ENCODE data around the gene CCN5.
"Not testable (repeated sequence)": the region's sequence is repeated elsewhere in the genome, so short reads cannot be mapped to it uniquely, and the experiment has no call there.

CCN5 gene, protein sequence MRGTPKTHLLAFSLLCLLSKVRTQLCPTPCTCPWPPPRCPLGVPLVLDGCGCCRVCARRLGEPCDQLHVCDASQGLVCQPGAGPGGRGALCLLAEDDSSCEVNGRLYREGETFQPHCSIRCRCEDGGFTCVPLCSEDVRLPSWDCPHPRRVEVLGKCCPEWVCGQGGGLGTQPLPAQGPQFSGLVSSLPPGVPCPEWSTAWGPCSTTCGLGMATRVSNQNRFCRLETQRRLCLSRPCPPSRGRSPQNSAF

DNA sequence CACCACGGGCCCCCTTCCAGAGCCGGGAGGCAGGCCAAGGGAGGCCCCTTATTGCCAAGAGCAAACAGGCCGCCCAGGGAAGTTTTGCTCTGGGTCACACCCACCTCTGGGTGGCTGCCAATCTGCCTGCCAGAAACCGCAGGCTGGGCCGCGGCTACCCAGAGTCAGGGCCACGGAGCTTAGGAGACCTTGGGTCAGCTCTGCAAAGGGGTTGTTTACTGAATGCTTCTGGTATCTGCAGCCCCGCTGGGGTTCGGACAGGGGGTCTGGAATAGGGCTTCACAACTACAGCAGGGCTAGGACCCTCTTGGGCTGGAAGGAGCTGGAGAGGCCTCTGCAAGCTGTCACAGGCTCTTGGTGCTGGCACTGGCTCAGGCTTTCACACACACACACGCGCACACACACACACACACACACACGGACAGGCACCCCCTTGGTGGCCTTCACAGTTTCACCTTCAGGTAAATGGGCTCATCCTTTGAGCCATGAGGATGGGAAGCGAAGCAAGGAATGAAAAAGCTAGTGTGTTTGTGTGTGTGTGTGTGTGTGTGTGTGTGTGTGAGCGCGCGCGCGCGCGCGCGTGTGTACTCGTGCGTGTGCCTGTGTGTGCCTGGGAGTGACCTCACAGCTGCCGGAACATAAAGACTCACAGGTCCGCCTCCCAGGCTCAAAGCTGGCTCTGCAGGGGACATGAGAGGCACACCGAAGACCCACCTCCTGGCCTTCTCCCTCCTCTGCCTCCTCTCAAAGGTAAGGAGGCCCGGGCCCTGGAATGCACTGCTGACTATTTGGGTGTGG lies at the start of gene CCN5:
TSS of gene CCN5 (plus strand) at position 669 of the 798 bp plus-strand sequence. CDS start at position 691, 22 bp downstream.
- Histone ChIP-seq H3K79me2 (ENCODE audit: insufficient read depth, low read length) (no peaks in the 10 kb centered on the region), H3K36me3 (ENCODE audit: low read length) (no peaks in the 10 kb centered on the region), H3K27ac (ENCODE audit: low read depth, low read length) (no peak within 1 kb of the TSS), H3K27me3 (ENCODE audit: low read length) (no peaks in the 10 kb centered on the region), H2AFZ (ENCODE audit: low read depth, low read length, severe bottlenecking) (no peak within 1 kb of the TSS), H3K4me2 (ENCODE audit: low read depth, low read length, poor library complexity, severe bottlenecking) (no peak within 1 kb of the TSS), H3K9me3 (ENCODE audit: insufficient read depth, low read length) (no peaks in the 10 kb centered on the region), H3K4me3 (ENCODE audit: insufficient read depth, low read length, poor library complexity, severe bottlenecking) (no peak within 1 kb of the TSS), H3K9me2 (replicated peaks; ENCODE audit: insufficient read depth, low read length) (no peaks in the 10 kb centered on the region), H4K20me1 (ENCODE audit: low read depth, low read length) (no peaks in the 10 kb centered on the region), H3F3A (ENCODE audit: insufficient read depth) (no peaks in the 10 kb centered on the region), H3K9ac (ENCODE audit: low read length) (no peak within 1 kb of the TSS)
- TF ChIP-seq, protein P1, sequence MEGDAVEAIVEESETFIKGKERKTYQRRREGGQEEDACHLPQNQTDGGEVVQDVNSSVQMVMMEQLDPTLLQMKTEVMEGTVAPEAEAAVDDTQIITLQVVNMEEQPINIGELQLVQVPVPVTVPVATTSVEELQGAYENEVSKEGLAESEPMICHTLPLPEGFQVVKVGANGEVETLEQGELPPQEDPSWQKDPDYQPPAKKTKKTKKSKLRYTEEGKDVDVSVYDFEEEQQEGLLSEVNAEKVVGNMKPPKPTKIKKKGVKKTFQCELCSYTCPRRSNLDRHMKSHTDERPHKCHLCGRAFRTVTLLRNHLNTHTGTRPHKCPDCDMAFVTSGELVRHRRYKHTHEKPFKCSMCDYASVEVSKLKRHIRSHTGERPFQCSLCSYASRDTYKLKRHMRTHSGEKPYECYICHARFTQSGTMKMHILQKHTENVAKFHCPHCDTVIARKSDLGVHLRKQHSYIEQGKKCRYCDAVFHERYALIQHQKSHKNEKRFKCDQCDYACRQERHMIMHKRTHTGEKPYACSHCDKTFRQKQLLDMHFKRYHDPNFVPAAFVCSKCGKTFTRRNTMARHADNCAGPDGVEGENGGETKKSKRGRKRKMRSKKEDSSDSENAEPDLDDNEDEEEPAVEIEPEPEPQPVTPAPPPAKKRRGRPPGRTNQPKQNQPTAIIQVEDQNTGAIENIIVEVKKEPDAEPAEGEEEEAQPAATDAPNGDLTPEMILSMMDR (IDR thresholded peaks at IDR 0.05; ENCODE audit: insufficient read depth, low read length, poor library complexity, severe bottlenecking) = no peak
- TF ChIP-seq EZH2phosphoT487 (conservative IDR thresholded peaks at IDR 0.05; ENCODE audit: low read length) = no peak

DNA sequence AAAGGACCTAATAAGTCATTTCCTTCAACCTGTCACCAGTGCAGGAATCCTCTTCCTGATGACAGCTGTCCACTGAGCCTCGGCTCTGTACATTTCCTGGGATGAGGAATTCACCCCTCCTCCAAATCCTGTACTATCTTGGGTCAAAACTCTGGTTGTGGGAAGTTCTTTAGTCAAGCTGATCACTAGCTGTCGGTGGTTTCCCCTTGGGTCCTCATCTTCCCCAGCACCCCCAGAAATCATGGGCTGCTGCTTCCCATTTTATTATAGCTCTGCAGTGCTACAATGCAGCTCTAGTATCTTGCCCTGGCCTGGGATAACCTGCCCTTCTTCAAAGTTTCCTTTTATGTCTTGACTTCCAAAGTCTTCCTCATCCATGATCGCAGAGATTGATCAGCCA lies 49.1 kb upstream of the CCN5 start:
- Histone ChIP-seq H3K9me2 (replicated peaks; ENCODE audit: insufficient read depth, low read length) (no peaks in the 10 kb centered on the region), H3K79me2 (ENCODE audit: insufficient read depth, low read length) (no peaks in the 10 kb centered on the region), H3F3A (ENCODE audit: insufficient read depth) (no peaks in the 10 kb centered on the region), H3K27ac (ENCODE audit: low read depth, low read length) (no peak overlapping the region), H3K36me3 (ENCODE audit: low read length) (no peaks in the 10 kb centered on the region), H3K27me3 (ENCODE audit: low read length) (no peaks in the 10 kb centered on the region), H3K4me2 (ENCODE audit: low read depth, low read length, poor library complexity, severe bottlenecking) (no peak overlapping the region), H3K9ac (ENCODE audit: low read length) (no peak overlapping the region), H3K9me3 (ENCODE audit: insufficient read depth, low read length) (no peaks in the 10 kb centered on the region), H2AFZ (ENCODE audit: low read depth, low read length, severe bottlenecking) (no peak overlapping the region), H3K4me3 (ENCODE audit: insufficient read depth, low read length, poor library complexity, severe bottlenecking) (no peak overlapping the region), H4K20me1 (ENCODE audit: low read depth, low read length) (no peaks in the 10 kb centered on the region)
- TF ChIP-seq, protein P1 (IDR thresholded peaks at IDR 0.05; ENCODE audit: insufficient read depth, low read length, poor library complexity, severe bottlenecking) = no peak
- TF ChIP-seq EZH2phosphoT487 (conservative IDR thresholded peaks at IDR 0.05; ENCODE audit: low read length) = no peak

DNA sequence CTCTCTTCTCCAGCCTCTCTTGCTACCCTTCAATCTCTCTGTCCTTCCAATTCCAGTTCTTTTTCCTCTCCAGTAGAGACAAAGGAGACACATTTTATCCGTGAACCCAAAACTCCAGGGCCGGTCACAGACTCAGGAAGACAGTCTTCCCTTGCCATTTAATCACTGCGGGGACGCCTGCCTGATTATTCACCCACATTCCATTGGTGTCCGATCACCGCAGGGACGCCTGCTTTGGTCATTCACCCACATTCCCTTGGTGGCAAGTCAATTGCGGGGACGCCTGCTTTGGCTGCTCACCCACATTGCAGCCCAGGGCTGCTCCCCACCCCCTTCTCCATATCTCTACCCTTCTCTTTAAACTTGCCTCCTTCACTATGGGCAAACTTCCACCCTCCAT lies 44.3 kb upstream of the CCN5 start:
- not testable (repeated sequence) for H3K9me2 ChIP-seq (replicated peaks; ENCODE audit: insufficient read depth, low read length); H3K27ac ChIP-seq (ENCODE audit: low read depth, low read length); H3K27me3 ChIP-seq (ENCODE audit: low read length); H3K4me2 ChIP-seq (ENCODE audit: low read depth, low read length, poor library complexity, severe bottlenecking); H3K36me3 ChIP-seq (ENCODE audit: low read length); H3K79me2 ChIP-seq (ENCODE audit: insufficient read depth, low read length); H2AFZ ChIP-seq (ENCODE audit: low read depth, low read length, severe bottlenecking); H3K9me3 ChIP-seq (ENCODE audit: insufficient read depth, low read length); H4K20me1 ChIP-seq (ENCODE audit: low read depth, low read length); H3K4me3 ChIP-seq (ENCODE audit: insufficient read depth, low read length, poor library complexity, severe bottlenecking); H3F3A ChIP-seq (ENCODE audit: insufficient read depth); H3K9ac ChIP-seq (ENCODE audit: low read length)

DNA sequence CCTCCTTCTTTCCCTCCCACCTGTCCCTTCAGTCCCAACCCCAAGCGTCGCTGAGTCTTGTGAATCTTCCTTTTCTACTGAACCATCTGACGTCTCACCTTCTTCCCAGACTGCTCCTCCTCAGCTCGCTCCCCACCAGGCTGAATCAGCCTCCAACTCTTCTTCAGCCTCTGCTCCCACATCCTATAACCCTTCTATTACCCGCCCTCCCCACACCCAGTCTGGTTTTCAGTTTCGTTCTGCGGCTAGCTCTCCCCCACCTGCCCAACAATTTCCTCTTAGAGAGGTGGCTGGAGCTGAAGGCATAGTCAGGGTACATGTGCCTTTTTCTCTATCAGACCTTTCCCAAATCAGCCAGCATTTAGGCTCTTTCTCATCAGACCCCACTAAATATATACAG lies 43.6 kb upstream of the CCN5 start:
- not testable (repeated sequence) for H3K9me3 ChIP-seq (ENCODE audit: insufficient read depth, low read length); H3K36me3 ChIP-seq (ENCODE audit: low read length); H2AFZ ChIP-seq (ENCODE audit: low read depth, low read length, severe bottlenecking); H3K9ac ChIP-seq (ENCODE audit: low read length); H3K9me2 ChIP-seq (replicated peaks; ENCODE audit: insufficient read depth, low read length); H3F3A ChIP-seq (ENCODE audit: insufficient read depth); H3K27ac ChIP-seq (ENCODE audit: low read depth, low read length); H4K20me1 ChIP-seq (ENCODE audit: low read depth, low read length); H3K4me3 ChIP-seq (ENCODE audit: insufficient read depth, low read length, poor library complexity, severe bottlenecking); H3K4me2 ChIP-seq (ENCODE audit: low read depth, low read length, poor library complexity, severe bottlenecking); H3K27me3 ChIP-seq (ENCODE audit: low read length); H3K79me2 ChIP-seq (ENCODE audit: insufficient read depth, low read length)

DNA sequence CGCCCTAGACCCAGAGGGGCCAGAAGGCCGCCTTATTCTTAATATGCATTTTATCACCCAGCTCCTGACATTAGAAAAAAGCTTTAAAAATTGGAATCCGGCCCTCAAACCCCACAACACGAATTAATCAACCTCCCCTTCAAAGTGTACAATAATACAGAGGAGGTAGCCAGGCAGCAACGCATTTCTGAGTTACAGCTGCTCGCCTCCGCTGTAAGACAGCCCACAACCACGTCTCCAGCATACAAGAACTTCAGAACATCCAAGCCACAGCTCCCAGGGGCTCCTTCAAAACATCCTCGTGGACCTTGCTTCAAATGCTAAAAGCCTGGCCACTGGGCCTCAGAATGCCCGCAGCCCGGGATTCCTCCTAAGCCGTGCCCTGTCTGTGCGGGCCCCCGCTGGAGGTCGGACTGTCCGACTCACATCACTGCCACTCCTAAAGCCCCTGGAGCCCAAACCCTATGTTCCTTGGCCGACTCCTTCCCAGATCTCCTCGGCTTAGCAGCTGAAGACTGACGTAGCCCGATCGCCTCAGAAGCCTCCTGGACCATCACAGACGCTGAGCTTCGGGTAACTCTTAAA lies 42.8 kb upstream of the CCN5 start:
- H3K9me3 ChIP-seq (ENCODE audit: insufficient read depth, low read length); H3F3A ChIP-seq (ENCODE audit: insufficient read depth); H3K36me3 ChIP-seq (ENCODE audit: low read length); H3K27ac ChIP-seq (ENCODE audit: low read depth, low read length); H3K4me2 ChIP-seq (ENCODE audit: low read depth, low read length, poor library complexity, severe bottlenecking); H3K79me2 ChIP-seq (ENCODE audit: insufficient read depth, low read length); H3K4me3 ChIP-seq (ENCODE audit: insufficient read depth, low read length, poor library complexity, severe bottlenecking); H2AFZ ChIP-seq (ENCODE audit: low read depth, low read length, severe bottlenecking); H3K9me2 ChIP-seq (replicated peaks; ENCODE audit: insufficient read depth, low read length); H3K27me3 ChIP-seq (ENCODE audit: low read length); H3K9ac ChIP-seq (ENCODE audit: low read length); H4K20me1 ChIP-seq (ENCODE audit: low read depth, low read length): not testable (repeated sequence)
